HG03108 (cell line): ENCODE data around the gene FAM180A.

ENCODE experiments used
- ATAC-seq: cut with Tn5 transposase; IDR thresholded peaks from one replicate; pipeline ENCODE4 v1.9.1; 2021; ENCODE audit warnings: moderate library complexity; ENCODE audit not compliant: unreplicated experiment

The FAM180A gene

DNA sequence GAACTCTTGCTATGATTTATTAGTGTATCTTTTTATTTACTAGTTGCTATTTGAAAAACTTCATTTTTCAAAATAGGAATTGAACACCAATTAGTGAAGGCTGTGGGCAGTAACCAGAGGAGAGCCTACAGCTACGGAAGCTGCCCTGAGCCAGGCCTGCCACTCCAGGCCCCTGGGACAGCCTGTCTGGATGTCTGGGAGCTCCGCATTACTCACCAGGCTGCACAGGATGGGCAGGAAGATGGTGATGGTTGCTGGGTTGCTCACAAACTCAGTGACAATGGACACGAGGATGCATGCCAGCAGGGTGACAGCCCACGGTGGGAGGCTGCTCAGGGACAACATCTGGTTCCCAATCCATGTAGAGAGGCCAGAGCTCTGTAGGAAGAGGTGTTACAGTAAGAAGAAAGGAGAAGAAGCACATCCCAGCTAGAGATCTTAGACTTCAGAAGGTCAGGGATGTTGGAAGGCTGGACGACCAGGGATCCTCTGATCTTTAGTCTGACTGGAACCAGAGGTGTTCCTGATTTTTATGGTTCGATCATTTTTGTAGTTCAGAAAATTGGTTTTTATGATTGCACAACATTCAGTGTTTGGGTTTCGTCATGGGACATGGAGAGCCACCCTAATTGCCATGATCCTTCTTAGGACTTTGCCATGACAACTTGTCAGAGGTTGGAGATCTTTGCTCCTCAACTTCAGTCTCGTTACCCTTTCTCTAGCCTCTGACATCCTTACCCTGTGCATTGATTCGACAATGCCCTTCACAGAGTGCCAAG lies 63.1 kb downstream of the FAM180A start:
- ATAC-seq = no peak

DNA sequence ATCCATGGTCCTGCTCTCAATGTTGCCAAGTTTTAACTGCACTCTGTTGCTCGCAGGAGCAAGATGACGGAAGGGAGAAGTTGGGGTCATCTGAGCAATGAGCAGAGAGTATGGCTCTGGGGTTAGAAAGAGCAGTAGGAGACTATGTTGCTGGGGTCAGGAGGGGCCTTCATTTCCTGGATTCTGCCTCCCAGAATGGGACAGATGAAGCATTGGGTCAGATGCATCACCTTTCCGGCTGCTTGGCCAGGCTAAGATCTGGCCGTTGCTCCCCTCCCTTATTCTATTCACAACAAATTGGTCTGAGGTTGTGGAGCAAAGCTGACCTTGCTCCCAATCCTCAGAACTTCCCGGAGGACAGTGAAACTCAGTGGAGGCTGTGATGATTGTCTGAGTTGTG lies 63.9 kb downstream of the FAM180A start:
- no peak for ATAC-seq

DNA sequence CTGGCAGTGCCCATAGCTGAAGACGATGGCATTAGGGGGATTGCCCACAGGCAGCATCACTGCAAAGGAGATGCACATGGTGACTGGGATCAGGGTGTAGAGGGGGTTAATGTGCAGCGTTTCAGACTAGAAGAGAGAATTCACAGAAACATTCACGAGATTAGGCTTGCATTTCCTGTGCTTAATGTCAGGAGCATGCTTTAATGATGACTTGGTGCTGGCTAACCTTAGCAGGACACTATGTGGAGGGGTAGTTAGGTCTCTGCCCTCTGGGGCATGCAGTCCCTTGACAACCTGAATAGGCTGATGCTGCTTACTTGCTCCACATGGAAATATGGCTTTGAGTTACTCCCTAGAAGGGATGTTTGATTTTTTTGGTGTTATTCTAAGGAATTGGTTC lies 64.5 kb downstream of the FAM180A start:
- ATAC-seq = no peak

DNA sequence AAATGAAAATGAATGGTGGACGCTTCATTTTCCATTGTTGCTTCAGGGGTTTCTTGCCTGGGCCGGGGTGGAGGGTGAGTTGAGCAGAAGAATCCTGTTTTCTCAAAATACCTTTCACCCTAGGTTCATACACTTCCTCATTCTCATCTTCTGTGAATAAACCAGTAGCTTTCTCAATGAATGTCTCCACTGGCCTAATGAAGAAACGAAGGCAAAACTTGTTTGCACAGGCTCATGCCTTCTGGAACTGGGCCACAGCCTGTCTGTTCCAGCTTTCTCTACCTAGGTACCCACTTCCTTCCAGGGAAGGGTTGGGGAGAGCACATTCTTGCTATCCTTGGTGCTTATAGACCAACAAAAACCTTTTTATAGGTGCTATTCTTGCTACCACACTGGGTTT lies 65.0 kb downstream of the FAM180A start:
- no peak for ATAC-seq

DNA sequence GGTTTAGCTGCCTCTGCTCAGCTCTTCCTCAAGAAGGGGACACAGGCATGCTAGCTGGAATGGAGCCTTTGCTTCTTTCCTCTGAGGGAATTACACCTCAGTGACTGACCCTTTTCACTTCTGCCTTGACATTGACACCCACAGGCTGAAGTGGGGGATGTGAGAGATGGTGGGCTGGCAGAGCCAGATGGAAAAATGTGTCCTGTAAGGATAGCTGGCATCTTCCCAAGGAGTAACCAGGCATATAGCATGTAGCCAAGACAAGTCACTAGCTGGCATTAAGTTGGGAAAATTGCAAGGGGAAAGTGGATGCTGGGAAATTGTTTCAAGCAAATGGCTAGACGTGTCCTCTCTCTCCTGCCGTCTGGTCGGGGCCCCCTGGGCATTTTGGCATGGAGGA lies 66.4 kb downstream of the FAM180A start:
- ATAC-seq = no peak

DNA sequence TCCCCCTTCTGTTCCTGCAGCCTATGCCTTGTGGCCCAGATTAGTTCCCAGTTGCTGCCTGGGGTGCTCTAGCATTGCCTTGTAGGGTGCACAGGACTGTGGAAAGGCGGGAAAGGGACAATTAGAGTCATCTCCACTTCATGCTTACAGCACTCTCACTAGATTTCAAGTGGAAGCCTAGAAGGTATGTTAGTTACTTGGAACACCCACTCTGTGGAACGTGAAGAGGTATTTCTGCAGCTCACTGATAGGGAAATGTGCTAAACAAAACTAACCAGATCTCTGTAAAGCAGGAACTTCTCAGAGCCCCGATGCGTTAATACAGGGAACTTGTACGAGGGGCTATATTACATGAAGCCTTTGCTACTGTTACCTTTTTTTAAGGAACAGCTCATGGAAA lies 66.9 kb downstream of the FAM180A start:
- no peak for ATAC-seq
